GM12878 (cell line): Measurements from ENCODE around the gene GSAP. TPM values are rescaled to one million over a fixed set of nuclear protein-coding genes. Genes with fewer than 3 reads are reported as not detected.

Experiments
- ATAC-seq: fragments of 200-7000 bp; cut with Tn5 transposase; 3 replicates; pipeline ENCODE4 v1.9.1; 2020; ENCODE audit warnings: mild to moderate bottlenecking, moderate library complexity
- BruUV-seq: library from RNA; stranded (reverse); fragments of 400-500 nt; replicated peaks from 2 replicates; lab custom pipeline; 2021; lab: Mats Ljungman, UMichigan
- CTCF ChIA-PET: fragments of 300-600 bp; sonication (Branson Sonifier 250); formaldehyde crosslinking; extraction: SDS; loops from one replicate; lab custom pipeline; 2021; ENCODE audit warnings: inconsistent platforms; lab: Yijun Ruan, JAX
- POLR2A ChIA-PET: fragments of 350-600 bp; formaldehyde crosslinking; extraction: SDS; loops from one replicate; lab custom pipeline; 2021; ENCODE audit warnings: inconsistent platforms; lab: Charles Lee
- RAD21 ChIA-PET: fragments of 300-600 bp; sonication (Branson Sonifier 250); formaldehyde crosslinking; loops from one replicate; lab custom pipeline; 2023; ENCODE audit warnings: antibody characterized with exemption; ENCODE audit not compliant: unreplicated experiment; lab: Charles Lee
- SMC1A ChIA-PET: fragments of 300-600 bp; sonication (Branson Sonifier 250); formaldehyde crosslinking; loops from one replicate; lab custom pipeline; 2023; ENCODE audit not compliant: unreplicated experiment, uncharacterized antibody; lab: Charles Lee
- DNase-seq: peaks from one replicate; pipeline ENCODE4 v3.0.0-alpha.2; 2011; ENCODE audit warnings: low read depth, low spot score
- FAIRE-seq: peaks from 3 replicates; lab custom pipeline; 2011; peaks lifted over from hg19 to GRCh38; lab: Jason Lieb, UNC
- H2AFZ ChIP-seq: 2 replicates; pipeline ENCODE4 v1.6.0; 2011; ENCODE audit warnings: low read depth, low read length, control low read depth; ENCODE audit not compliant: control insufficient read depth
- H3K27ac ChIP-seq: 2 replicates; pipeline ENCODE4 v1.5.1; 2011; ENCODE audit warnings: control low read depth; ENCODE audit not compliant: control insufficient read depth, insufficient read depth
- H3K27me3 ChIP-seq, 2 experiments: replicated peaks in 1 of 2; 2 replicates each; pipeline versions ENCODE4 v1.6.0 to v1.6.1; 2011; ENCODE audit warnings: low read length in 1 of 2; ENCODE audit not compliant: control insufficient read depth in 2 of 2, insufficient read depth in 2 of 2
- H3K36me3 ChIP-seq, 2 experiments: 2 replicates each; pipeline ENCODE4 v1.5.1; 2011; ENCODE audit warnings: low read length in 1 of 2; ENCODE audit not compliant: control insufficient read depth in 2 of 2, insufficient read depth in 2 of 2
- H3K4me1 ChIP-seq: 2 replicates; pipeline ENCODE4 v1.6.1; 2011; ENCODE audit warnings: mild to moderate bottlenecking, low read length, moderate library complexity, mixed read lengths; ENCODE audit not compliant: control insufficient read depth, insufficient read depth
- H3K4me2 ChIP-seq: 2 replicates; pipeline ENCODE4 v1.6.0; 2011; ENCODE audit warnings: control low read depth; ENCODE audit not compliant: control insufficient read depth, insufficient read depth
- H3K4me3 ChIP-seq: fragments of 200-600 bp; sonication (generic); 2 replicates; pipeline ENCODE4 v1.5.1; 2016
- H3K79me2 ChIP-seq: 2 replicates; pipeline ENCODE4 v1.6.0; 2011; ENCODE audit warnings: low read length; ENCODE audit not compliant: control insufficient read depth, insufficient read depth
- H3K9ac ChIP-seq: 2 replicates; pipeline ENCODE4 v1.8.0; 2011; ENCODE audit warnings: low read length, control low read depth, mixed read lengths; ENCODE audit not compliant: control insufficient read depth, insufficient read depth
- H3K9me3 ChIP-seq: replicated peaks from 3 replicates; pipeline ENCODE4 v1.5.1; 2011; ENCODE audit warnings: mild to moderate bottlenecking, low read length; ENCODE audit not compliant: control insufficient read depth, insufficient read depth
- H4K20me1 ChIP-seq: 2 replicates; pipeline ENCODE4 v1.6.0; 2011; ENCODE audit not compliant: control insufficient read depth, insufficient read depth
- IKZF2 ChIP-seq, 2 experiments: fragments of 450-650 bp; IDR thresholded peaks; 2 replicates each; pipeline ENCODE4 v1.6.1; 2017; ENCODE audit warnings: mild to moderate bottlenecking in 2 of 2, moderate library complexity in 2 of 2
- MAX ChIP-seq: IDR thresholded peaks from 2 replicates; pipeline ENCODE4 v1.6.1; 2012; ENCODE audit warnings: low read depth, low read length, improper control_type of control experiment
- MYB ChIP-seq: fragments of 150-350 bp; IDR thresholded peaks from 2 replicates; pipeline ENCODE4 v1.6.1; 2014; ENCODE audit warnings: mild to moderate bottlenecking, low read depth, low read length, borderline replicate concordance
- NBN ChIP-seq: fragments of 450-650 bp; IDR thresholded peaks from 2 replicates; pipeline ENCODE4 v1.6.1; 2016
- SIX5 ChIP-seq: IDR thresholded peaks from 2 replicates; pipeline ENCODE4 v1.6.1; 2011; ENCODE audit warnings: mild to moderate bottlenecking, low read depth, low read length, moderate library complexity; ENCODE audit not compliant: severe bottlenecking
- TARDBP ChIP-seq: IDR thresholded peaks from 2 replicates; pipeline ENCODE4 v1.6.1; 2016; ENCODE audit warnings: borderline replicate concordance
- TCF12 ChIP-seq: IDR thresholded peaks from 2 replicates; pipeline ENCODE4 v1.6.1; 2011; ENCODE audit warnings: low read depth, mild to moderate bottlenecking, low read length
- WRNIP1 ChIP-seq: IDR thresholded peaks from 2 replicates; pipeline ENCODE4 v1.6.1; 2011; ENCODE audit warnings: low read depth, low read length, improper control_type of control experiment, borderline replicate concordance
- WGBS: methylation state at CpG from one replicate; pipeline ENCODE4 v1.1.6; 2016; ENCODE audit warnings: low lambda C conversion rate; ENCODE audit not compliant: insufficient replicate concordance, insufficient coverage; ENCODE audit errors: missing lambda C conversion rate; 5-methylcytosine and 5-hydroxymethylcytosine counted together
- in situ Hi-C: fragments of 300-500 bp; cut with MboI; formaldehyde crosslinking; loops from 9 replicates; pipeline ENCODE4 v1.14.3; 2018; ENCODE audit warnings: mixed read lengths
- intact Hi-C: fragments of 100-400 bp; cut with micrococcal nuclease; formaldehyde crosslinking; loops from one replicate; pipeline ENCODE4 v1.14.2; 2022; ENCODE audit not compliant: unreplicated experiment
- polyA plus RNA-seq, 11 experiments: library from polyadenylated mRNA; depleted of rRNA in 4 of 11; unstranded in 6 of 11; stranded (reverse) in 5 of 11; fragments of >200 nt; fragmentation: Nextera tagmentation in 4 of 11; fragmentation: Illumina TruSeq in 1 of 11; extraction: Ambion mirVana in 4 of 11; extraction: Trizol in 1 of 11; gene quantifications; 1 replicate in 1 of 11; 2 replicates in 10 of 11; pipeline versions ENCODE4 v1.2.1 to v1.2.3, GENCODE V29; 2011 to 2016; ENCODE audit warnings: inconsistent platforms in 2 of 11, missing spikeins in 2 of 11, low read depth in 1 of 11
- total RNA-seq, 4 experiments: library from RNA; depleted of rRNA in 3 of 4; stranded (reverse); fragments of >200 nt in 3 of 4; fragmentation: Illumina TruSeq in 1 of 4; extraction: Trizol in 1 of 4; gene quantifications; 2 replicates each; pipeline versions ENCODE4 v1.2.1 to v1.2.3, GENCODE V29; 2013 to 2021
- TF ChIP-seq, protein P1 (sequence below): fragments of 450-650 bp; IDR thresholded peaks from 2 replicates; pipeline ENCODE4 v1.6.1; 2017; ENCODE audit warnings: mild to moderate bottlenecking, low read depth, inconsistent platforms; ENCODE audit not compliant: poor library complexity, severe bottlenecking

The GSAP gene
- total and polyA plus RNA-seq, 10 of the 15 experiments (the other 5 are each of a cell fraction or from before 2014, with no cell fraction given), result 6.6 to 38.1 (median 21.8) TPM

DNA sequence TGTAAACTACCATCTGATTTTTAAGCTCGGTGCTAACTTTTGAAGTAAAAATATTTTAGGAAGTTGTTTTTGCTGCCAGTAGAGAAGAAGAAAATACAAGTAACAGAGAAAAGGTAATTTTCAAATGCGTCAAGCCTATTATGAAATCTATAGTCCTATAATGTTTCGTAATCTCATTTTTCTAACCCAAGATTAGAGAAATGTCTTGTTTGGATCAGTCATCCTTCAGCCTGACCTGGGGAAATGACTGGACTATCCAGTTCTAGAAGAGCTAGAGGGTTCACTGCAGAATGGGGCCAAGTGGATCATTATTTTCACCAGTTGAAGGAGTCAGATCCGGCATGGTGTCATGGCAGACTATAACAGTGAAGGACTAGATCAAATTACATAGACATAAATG, 153.8 kb downstream of the GSAP start:
- DNase-seq (no peak), FAIRE-seq (no peak), ATAC-seq (no peak)
- in situ Hi-C loops, result no loop called here
- no TSS peak for BruUV-seq
- no peak overlapping the region for H3K9ac ChIP-seq
- H3K4me3 ChIP-seq, result no peak overlapping the region
- no peaks in the 10 kb centered on the region for H4K20me1 ChIP-seq
- ChIA-PET CTCF (interaction anchor here (1.2 kb wide), 1 partner anchor 9 kb away, joined by 3 read pairs; no protein-coding TSS in a partner anchor), RAD21 (no interaction called here), POLR2A (no interaction called here), SMC1A (interaction anchor here (1.3 to 1.6 kb wide), 3 partner anchors 9 to 15 kb away, joined by 3 to 7 read pairs (median 3); no protein-coding TSS in a partner anchor)
- H3K79me2 ChIP-seq, result no peaks in the 10 kb centered on the region
- no peak overlapping the region for H2AFZ ChIP-seq
- intact Hi-C loops, result no loop called here
- no peak overlapping the region for H3K4me2 ChIP-seq
- 95% methylated on average over 4 of the region's 4 CpGs for WGBS
- H3K27ac ChIP-seq, result no peak overlapping the region
- no peaks in the 10 kb centered on the region for H3K27me3 ChIP-seq
- peaks cover 12% of the 10 kb centered on the region for H3K4me1 ChIP-seq
- TF ChIP-seq IKZF2 (IDR thresholded peaks at IDR 0.05) (no peak), SIX5 (no peak), MAX (no peak), MYB (no peak), WRNIP1 (no peak), TARDBP (no peak), NBN (no peak), TCF12 (no peak)
- TF ChIP-seq, protein P1, sequence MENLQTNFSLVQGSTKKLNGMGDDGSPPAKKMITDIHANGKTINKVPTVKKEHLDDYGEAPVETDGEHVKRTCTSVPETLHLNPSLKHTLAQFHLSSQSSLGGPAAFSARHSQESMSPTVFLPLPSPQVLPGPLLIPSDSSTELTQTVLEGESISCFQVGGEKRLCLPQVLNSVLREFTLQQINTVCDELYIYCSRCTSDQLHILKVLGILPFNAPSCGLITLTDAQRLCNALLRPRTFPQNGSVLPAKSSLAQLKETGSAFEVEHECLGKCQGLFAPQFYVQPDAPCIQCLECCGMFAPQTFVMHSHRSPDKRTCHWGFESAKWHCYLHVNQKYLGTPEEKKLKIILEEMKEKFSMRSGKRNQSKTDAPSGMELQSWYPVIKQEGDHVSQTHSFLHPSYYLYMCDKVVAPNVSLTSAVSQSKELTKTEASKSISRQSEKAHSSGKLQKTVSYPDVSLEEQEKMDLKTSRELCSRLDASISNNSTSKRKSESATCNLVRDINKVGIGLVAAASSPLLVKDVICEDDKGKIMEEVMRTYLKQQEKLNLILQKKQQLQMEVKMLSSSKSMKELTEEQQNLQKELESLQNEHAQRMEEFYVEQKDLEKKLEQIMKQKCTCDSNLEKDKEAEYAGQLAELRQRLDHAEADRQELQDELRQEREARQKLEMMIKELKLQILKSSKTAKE, result no peak
- no peaks in the 10 kb centered on the region for H3K36me3 ChIP-seq
- H3K9me3 ChIP-seq, result no peaks in the 10 kb centered on the region

Other genes starting within 250 kb of the GSAP start
- 1.9 and 2.5 TPM in 2 replicates for gene FGL2, start 216.5 kb downstream of the GSAP start, total RNA-seq (2014; rRNA removed)
- gene FGL2, start 216.5 kb downstream of the GSAP start, total RNA-seq (2014; rRNA removed; fragmentation: Illumina TruSeq; extraction: Trizol), result 3.2 and 3.5 TPM in 2 replicates
- gene FGL2, start 216.5 kb downstream of the GSAP start, total RNA-seq (2021), result 1.2 and 1.7 TPM in 2 replicates
- 0.04 TPM in 1 of 2 replicates, not detected in the other for gene FGL2, start 216.5 kb downstream of the GSAP start, polyA plus RNA-seq (2011; rRNA removed)
- 2.5 and 4.3 TPM in 2 replicates for gene FGL2, start 216.5 kb downstream of the GSAP start, polyA plus RNA-seq (2014; fragmentation: Illumina TruSeq; extraction: Trizol)
- gene FGL2, start 216.5 kb downstream of the GSAP start, polyA plus RNA-seq (2014; fragmentation: Nextera tagmentation; extraction: Ambion mirVana), result 1 to 10 TPM; 1.2 to 1.6 TPM
- gene FGL2, start 216.5 kb downstream of the GSAP start, polyA plus RNA-seq (2014; rRNA removed), result 1.4 and 1.5 TPM in 2 replicates
- gene FGL2, start 216.5 kb downstream of the GSAP start, polyA plus RNA-seq (2016; fragmentation: Nextera tagmentation; extraction: Ambion mirVana), result under 1 TPM; 0.44 to 0.66 TPM
- gene PTPN12, start 120.9 kb upstream of the GSAP start, total RNA-seq (2014; rRNA removed), result 17.8 and 22.4 TPM in 2 replicates
- 23.7 and 26.3 TPM in 2 replicates for gene PTPN12, start 120.9 kb upstream of the GSAP start, total RNA-seq (2014; rRNA removed; fragmentation: Illumina TruSeq; extraction: Trizol)
- gene PTPN12, start 120.9 kb upstream of the GSAP start, total RNA-seq (2021), result 35.1 and 35.8 TPM in 2 replicates
- 43.1 and 45.7 TPM in 2 replicates for gene PTPN12, start 120.9 kb upstream of the GSAP start, polyA plus RNA-seq (2011; rRNA removed)
- 52.9 and 63.3 TPM in 2 replicates for gene PTPN12, start 120.9 kb upstream of the GSAP start, polyA plus RNA-seq (2014; fragmentation: Illumina TruSeq; extraction: Trizol)
- 10 to 100 TPM; 12.3 to 12.6 TPM for gene PTPN12, start 120.9 kb upstream of the GSAP start, polyA plus RNA-seq (2014; fragmentation: Nextera tagmentation; extraction: Ambion mirVana)
- 16.6 and 16.9 TPM in 2 replicates for gene PTPN12, start 120.9 kb upstream of the GSAP start, polyA plus RNA-seq (2014; rRNA removed)
- 1 to 10 TPM; 6.6 to 7.1 TPM for gene PTPN12, start 120.9 kb upstream of the GSAP start, polyA plus RNA-seq (2016; fragmentation: Nextera tagmentation; extraction: Ambion mirVana)